ENCODE measurements around the gene OR1J2.

The OR1J2 gene

GRCh38 chr9:122552812-122553211 lies 42.2 kb downstream of the OR1J2 start, which contains the start of gene OR1N2:
OR1N2 (plus strand) TSS chr9:122553112; CDS start chr9:122553212, 100 bp downstream.
- DNase-seq = no peak
